Activated CD4-positive, alpha-beta T cell treated with anti-CD3 and anti-CD28 coated beads for 36 hours (primary cell): Measurements from ENCODE around the gene LMF2. TPM values are rescaled to one million over a fixed set of nuclear protein-coding genes. Genes with fewer than 3 reads are reported as not detected.

ENCODE experiments used
- ATAC-seq: fragments of 200-7000 bp; cut with Tn5 transposase; one replicate; pipeline ENCODE4 v1.10.0; 2021; ENCODE audit warnings: mild to moderate bottlenecking, moderate library complexity
- CTCF ChIA-PET: fragments of 350-600 bp; sonication (Branson Sonifier 250); formaldehyde crosslinking; loops from one replicate; lab custom pipeline; 2021; ENCODE audit warnings: antibody characterized with exemption; lab: Charles Lee
- POLR2A ChIA-PET: fragments of 350-600 bp; sonication (Branson Sonifier 250); formaldehyde crosslinking; loops from one replicate; lab custom pipeline; 2021; ENCODE audit warnings: antibody characterized with exemption, inconsistent platforms; lab: Charles Lee
- DNase-seq: peaks from one replicate; pipeline ENCODE4 v3.0.0-alpha.2; 2020
- H3K27ac Mint-ChIP-seq: one replicate; pipeline ENCODE4 v1.8.0; 2021; ENCODE audit warnings: mixed read lengths
- H3K27me3 Mint-ChIP-seq: one replicate; pipeline ENCODE4 v1.8.0; 2021; ENCODE audit warnings: mixed read lengths
- H3K36me3 Mint-ChIP-seq: one replicate; pipeline ENCODE4 v1.8.0; 2021; ENCODE audit warnings: low read depth, mixed read lengths
- H3K4me1 Mint-ChIP-seq: one replicate; pipeline ENCODE4 v1.8.0; 2021; ENCODE audit warnings: mixed read lengths
- H3K4me3 Mint-ChIP-seq: one replicate; pipeline ENCODE4 v1.8.0; 2021; ENCODE audit warnings: mild to moderate bottlenecking, moderate library complexity, mixed read lengths
- H3K9me3 Mint-ChIP-seq: one replicate; pipeline ENCODE4 v1.8.0; 2021; ENCODE audit warnings: low read depth, mixed read lengths
- intact Hi-C, 2 experiments: fragments of 100-400 bp; cut with DNase I in 1 of 2; cut with micrococcal nuclease in 1 of 2; formaldehyde crosslinking; loops; one replicate each; pipeline versions ENCODE4 v1.14.2 to v1.15.1; 2022 to 2024; cut with DNase I, micrococcal nuclease
- total RNA-seq, 2 experiments: library from RNA; stranded (reverse); gene quantifications; one replicate each; pipeline ENCODE4 v1.2.3, GENCODE V29; 2021

Gene LMF2
- total RNA-seq, 2 experiments from 2014 or later: 46.8 to 49.4 TPM

GRCh38 chr22:50471197-50471847 lies 36.2 kb downstream of the LMF2 start:
- Mint-ChIP-seq H3K36me3 (peaks cover 11% of the 10 kb centered on the region), H3K4me1 (peaks cover 55% of the 10 kb centered on the region), H3K27me3 (no peaks in the 10 kb centered on the region), H3K9me3 (no peaks in the 10 kb centered on the region), H3K4me3 (peak overlapping the region; percentile 59), H3K27ac (peak overlapping the region; percentile 95)
- intact Hi-C loops: loop anchor here (2.0 to 5.0 kb wide), 2 partner anchors 37 to 284 kb away; partner anchors contain the start of genes NCAPH2 (in 1 of the 2) and TRABD (in 1 of the 2)
- ChIA-PET POLR2A (no interaction called here), CTCF (interaction anchor here (0.8 to 3.4 kb wide), 2 partner anchors 54 to 150 kb away, joined by 3 to 14 read pairs; partner anchors contain the start of gene SCO2)
- no peak for ATAC-seq
- DNase-seq: no peak

GRCh38 chr22:50470491-50470890 lies 37.0 kb downstream of the LMF2 start:
- H3K4me3 Mint-ChIP-seq: peak overlapping the region; percentile 59
- H3K27me3 Mint-ChIP-seq: no peaks in the 10 kb centered on the region
- DNase-seq (no peak), ATAC-seq (no peak)
- H3K9me3 Mint-ChIP-seq: no peaks in the 10 kb centered on the region
- ChIA-PET POLR2A (interaction anchor here (0.6 to 1.6 kb wide), 6 partner anchors 37 to 290 kb away, joined by 3 to 10 read pairs (median 4); partner anchors contain the start of genes LMF2, NCAPH2 and SCO2), CTCF (interaction anchor here (1.0 to 3.4 kb wide), 4 partner anchors 20 to 55 kb away, joined by 3 to 14 read pairs (median 3); partner anchors contain the start of gene SCO2)
- peaks cover 54% of the 10 kb centered on the region for H3K4me1 Mint-ChIP-seq
- peaks cover 17% of the 10 kb centered on the region for H3K36me3 Mint-ChIP-seq
- intact Hi-C loops: loop anchor here (1.0 to 5.0 kb wide), 6 partner anchors 11 to 283 kb away; partner anchors contain the start of genes ADM2 (in 1 of the 2), LMF2 (in 1 of the 2), NCAPH2 (in 1 of the 2) and TRABD (in 1 of the 2)
- H3K27ac Mint-ChIP-seq: peak overlapping the region; percentile 95

- intact Hi-C loops: loop anchor here (1.0 to 5.0 kb wide), 6 partner anchors 12 to 282 kb away; partner anchors contain the start of genes ADM2 (in 1 of the 2), LMF2 (in 1 of the 2), NCAPH2 (in 1 of the 2) and TRABD (in 1 of the 2)
- H3K36me3 Mint-ChIP-seq: peaks cover 17% of the 10 kb centered on the region
- ChIA-PET CTCF (interaction anchor here (0.6 to 3.4 kb wide), 8 partner anchors 16 to 233 kb away, joined by 3 to 14 read pairs (median 3); partner anchors contain the start of gene SCO2), POLR2A (interaction anchor here (0.6 to 1.6 kb wide), 6 partner anchors 38 to 290 kb away, joined by 3 to 10 read pairs (median 4); partner anchors contain the start of genes LMF2, NCAPH2 and SCO2)
- peak overlapping the region; percentile 95 for H3K27ac Mint-ChIP-seq
- peak overlapping the region; percentile 59 for H3K4me3 Mint-ChIP-seq
- no peaks in the 10 kb centered on the region for H3K27me3 Mint-ChIP-seq
- H3K9me3 Mint-ChIP-seq: no peaks in the 10 kb centered on the region
- peaks cover 53% of the 10 kb centered on the region for H3K4me1 Mint-ChIP-seq
- peak; percentile 97 for DNase-seq
- ATAC-seq: peak; percentile 84
These were observed 37.9 kb downstream of the LMF2 start for GRCh38 chr22:50469377-50470305.

- CTCF ChIA-PET: interaction anchor here (0.6 to 1.2 kb wide), 4 partner anchors 38 to 232 kb away, joined by 3 to 7 read pairs (median 3); no protein-coding TSS in a partner anchor
- H3K4me1 Mint-ChIP-seq: peaks cover 49% of the 10 kb centered on the region
- DNase-seq (no peak), ATAC-seq (no peak)
- no peak overlapping the region for H3K4me3 Mint-ChIP-seq
- no peaks in the 10 kb centered on the region for H3K9me3 Mint-ChIP-seq
- H3K36me3 Mint-ChIP-seq: peaks cover 21% of the 10 kb centered on the region
- intact Hi-C loops: loop anchor here in 1 of 2 experiments (1.0 kb wide), 1 partner anchor 152 kb away; no protein-coding TSS in a partner anchor
- H3K27me3 Mint-ChIP-seq: no peaks in the 10 kb centered on the region
- H3K27ac Mint-ChIP-seq: peak overlapping the region; percentile 67
- POLR2A ChIA-PET: interaction anchor here (0.7 kb wide), 1 partner anchor 19 kb away, joined by 5 read pairs; no protein-coding TSS in a partner anchor
These were observed 38.9 kb downstream of the LMF2 start for GRCh38 chr22:50468626-50469025.

GRCh38 chr22:50467773-50468440 lies 39.6 kb downstream of the LMF2 start:
- no peak overlapping the region for H3K27ac Mint-ChIP-seq
- H3K9me3 Mint-ChIP-seq: no peaks in the 10 kb centered on the region
- no peak for DNase-seq
- ATAC-seq: no peak
- H3K4me1 Mint-ChIP-seq: peaks cover 42% of the 10 kb centered on the region
- H3K27me3 Mint-ChIP-seq: no peaks in the 10 kb centered on the region
- CTCF ChIA-PET: interaction anchor here (1.0 kb wide), 1 partner anchor 153 kb away, joined by 7 read pairs; no protein-coding TSS in a partner anchor
- intact Hi-C loops: no loop called here
- POLR2A ChIA-PET: interaction anchor here (0.7 kb wide), 1 partner anchor 18 kb away, joined by 5 read pairs; no protein-coding TSS in a partner anchor
- H3K4me3 Mint-ChIP-seq: no peak overlapping the region
- peaks cover 26% of the 10 kb centered on the region for H3K36me3 Mint-ChIP-seq

GRCh38 chr22:50467341-50467740 lies 40.2 kb downstream of the LMF2 start:
- peaks cover 26% of the 10 kb centered on the region for H3K36me3 Mint-ChIP-seq
- no peak for DNase-seq
- intact Hi-C loops: no loop called here
- ChIA-PET POLR2A (no interaction called here), CTCF (interaction anchor here (0.6 kb wide), 2 partner anchors 13 to 58 kb away, joined by 3 to 4 read pairs; partner anchors contain the start of gene SCO2)
- H3K4me3 Mint-ChIP-seq: no peak overlapping the region
- H3K4me1 Mint-ChIP-seq: peaks cover 36% of the 10 kb centered on the region
- H3K9me3 Mint-ChIP-seq: no peaks in the 10 kb centered on the region
- ATAC-seq: no peak
- no peaks in the 10 kb centered on the region for H3K27me3 Mint-ChIP-seq
- no peak overlapping the region for H3K27ac Mint-ChIP-seq

- no peaks in the 10 kb centered on the region for H3K9me3 Mint-ChIP-seq
- ChIA-PET CTCF (no interaction called here), POLR2A (no interaction called here)
- H3K27ac Mint-ChIP-seq: no peak overlapping the region
- intact Hi-C loops: no loop called here
- H3K27me3 Mint-ChIP-seq: no peaks in the 10 kb centered on the region
- H3K36me3 Mint-ChIP-seq: peaks cover 36% of the 10 kb centered on the region
- ATAC-seq: no peak
- H3K4me1 Mint-ChIP-seq: peaks cover 16% of the 10 kb centered on the region
- no peak for DNase-seq
- no peak overlapping the region for H3K4me3 Mint-ChIP-seq
These were observed 42.2 kb downstream of the LMF2 start for GRCh38 chr22:50465066-50465930.

- POLR2A ChIA-PET: no interaction called here
- Mint-ChIP-seq H3K9me3 (no peaks in the 10 kb centered on the region), H3K36me3 (peaks cover 39% of the 10 kb centered on the region)
These were observed 43.1 kb downstream of the LMF2 start for GRCh38 chr22:50464451-50464850.

GRCh38 chr22:50463188-50463900 lies 44.2 kb downstream of the LMF2 start:
- no peak overlapping the region for H3K27ac Mint-ChIP-seq
- ChIA-PET POLR2A (no interaction called here), CTCF (interaction anchor here (1.1 kb wide), 1 partner anchor 35 kb away, joined by 5 read pairs; no protein-coding TSS in a partner anchor)
- no peak overlapping the region for H3K4me3 Mint-ChIP-seq
- H3K4me1 Mint-ChIP-seq: no peaks in the 10 kb centered on the region
- intact Hi-C loops: no loop called here
- H3K36me3 Mint-ChIP-seq: peaks cover 40% of the 10 kb centered on the region
- no peaks in the 10 kb centered on the region for H3K27me3 Mint-ChIP-seq
- DNase-seq (no peak), ATAC-seq (no peak)
- H3K9me3 Mint-ChIP-seq: no peaks in the 10 kb centered on the region

More at GRCh38 chr22:50464451-50464850, 43.1 kb downstream of the LMF2 start:
- Mint-ChIP-seq H3K27me3 (no peaks in the 10 kb centered on the region), H3K4me1 (peaks cover 10% of the 10 kb centered on the region), H3K4me3 (no peak overlapping the region), H3K27ac (no peak overlapping the region)
- no peak for DNase-seq
- intact Hi-C loops: no loop called here
- CTCF ChIA-PET: no interaction called here
- ATAC-seq: no peak
